A549 (cell line): Measurements from ENCODE around the gene LMNB1. TPM values are rescaled to one million over a fixed set of nuclear protein-coding genes. Genes with fewer than 3 reads are reported as not detected.

Experiments used
- ATAC-seq, 2 experiments: fragments of 200-7000 bp in 1 of 2; fragments of >200 bp in 1 of 2; cut with Nextera tagmentation in 1 of 2; cut with Tn5 transposase in 1 of 2; 3 replicates each; pipeline versions ENCODE4 v1.8.0 to v1.9.1; 2018 to 2020; ENCODE audit warnings: mild to moderate bottlenecking in 1 of 2, moderate library complexity in 1 of 2
- CTCF ChIA-PET: fragments of 300-600 bp; sonication (Branson Sonifier 250); formaldehyde crosslinking; extraction: SDS; loops from one replicate; lab custom pipeline; 2021; ENCODE audit warnings: antibody characterized with exemption, inconsistent platforms; lab: Yijun Ruan, JAX
- POLR2A ChIA-PET: fragments of 350-600 bp; formaldehyde crosslinking; extraction: SDS; loops from one replicate; lab custom pipeline; 2021; ENCODE audit warnings: antibody characterized with exemption, inconsistent platforms; lab: Yijun Ruan, JAX
- DNase-seq, 2 experiments: peaks; one replicate each; pipeline versions ENCODE4 v3.0.0 to v3.0.0-alpha.2; 2011 to 2016; ENCODE audit warnings: low read depth in 1 of 2, low spot score in 1 of 2
- FAIRE-seq: peaks from 2 replicates; lab custom pipeline; 2011; peaks lifted over from hg19 to GRCh38; lab: Jason Lieb, UNC
- H3K27ac ChIP-seq, 2 experiments: fragments of >200 bp; sonication (Bioruptor Twin); formaldehyde crosslinking; 3 replicates each; pipeline ENCODE4 v1.5.1; 2016 to 2017
- H3K4me1 ChIP-seq: fragments of >200 bp; sonication (Bioruptor Twin); formaldehyde crosslinking; 3 replicates; pipeline ENCODE4 v1.6.1; 2016
- H3K4me2 ChIP-seq: fragments of >200 bp; sonication (Bioruptor Twin); formaldehyde crosslinking; 3 replicates; pipeline ENCODE4 v1.6.1; 2016
- H3K4me3 ChIP-seq: fragments of >200 bp; sonication (Bioruptor Twin); formaldehyde crosslinking; 3 replicates; pipeline ENCODE4 v1.5.1; 2016
- H3K9me3 ChIP-seq: fragments of >200 bp; sonication (Bioruptor Twin); formaldehyde crosslinking; 3 replicates; pipeline ENCODE4 v1.6.1; 2016
- CBX2 ChIP-seq: fragments of 200-600 bp; sonication (generic); IDR thresholded peaks from 2 replicates; pipeline ENCODE4 v1.6.1; 2016; ENCODE audit warnings: low read depth, mild to moderate bottlenecking, borderline replicate concordance
- CBX8 ChIP-seq: fragments of 200-600 bp; sonication (generic); IDR thresholded peaks from 2 replicates; pipeline ENCODE4 v1.6.1; 2016
- CEBPB ChIP-seq, 2 experiments: fragments of >200 bp in 1 of 2; sonication (Bioruptor Twin) in 1 of 2; formaldehyde crosslinking in 1 of 2; IDR thresholded peaks; 2 replicates each; pipeline ENCODE4 v1.6.1; 2012 to 2016
- CHD4 ChIP-seq: fragments of 200-600 bp; sonication (generic); IDR thresholded peaks from 2 replicates; pipeline ENCODE4 v1.6.1; 2016; ENCODE audit warnings: antibody characterized with exemption, mild to moderate bottlenecking, borderline replicate concordance
- EHMT2 ChIP-seq: fragments of 200-600 bp; sonication (generic); IDR thresholded peaks from 2 replicates; pipeline ENCODE4 v1.6.1; 2016; ENCODE audit warnings: antibody characterized with exemption, low read depth, mild to moderate bottlenecking, moderate library complexity
- EP300 ChIP-seq, 2 experiments: fragments of >200 bp; sonication (Bioruptor Twin); formaldehyde crosslinking; IDR thresholded peaks; 2 replicates in 1 of 2; 3 replicates in 1 of 2; pipeline ENCODE4 v1.6.1; 2016 to 2017
- FOSL2 ChIP-seq, 2 experiments: fragments of 450-650 bp in 1 of 2; fragments of >200 bp in 1 of 2; sonication (Bioruptor Twin) in 1 of 2; formaldehyde crosslinking; IDR thresholded peaks; 2 replicates each; pipeline versions ENCODE4 v1.5.0 to v1.6.1; 2016 to 2020; ENCODE audit warnings: mild to moderate bottlenecking in 1 of 2, moderate library complexity in 1 of 2
- FOXS1 ChIP-seq: fragments of 250-450 bp; sonication (Bioruptor Pico); IDR thresholded peaks from 2 replicates; pipeline ENCODE4 v1.5.0; 2020; ENCODE audit warnings: mild to moderate bottlenecking, moderate library complexity
- HDAC2 ChIP-seq: fragments of 200-600 bp; sonication (generic); IDR thresholded peaks from 2 replicates; pipeline ENCODE4 v1.6.1; 2016
- JUN ChIP-seq, 2 experiments: fragments of >200 bp; sonication (Bioruptor Twin); formaldehyde crosslinking; IDR thresholded peaks; 2 replicates in 1 of 2; 3 replicates in 1 of 2; pipeline ENCODE4 v1.6.1; 2016 to 2017
- KDM1A ChIP-seq: fragments of 200-600 bp; sonication (generic); IDR thresholded peaks from 2 replicates; pipeline ENCODE4 v1.6.1; 2016; ENCODE audit warnings: low read depth, mild to moderate bottlenecking
- KDM5A ChIP-seq: fragments of 200-600 bp; sonication (generic); IDR thresholded peaks from 2 replicates; pipeline ENCODE4 v1.6.1; 2016; ENCODE audit warnings: antibody characterized with exemption, mild to moderate bottlenecking
- MAFK ChIP-seq: fragments of 450-650 bp; IDR thresholded peaks from 2 replicates; pipeline ENCODE4 v1.6.1; 2014; ENCODE audit not compliant: partially characterized antibody
- MAZ ChIP-seq: fragments of 150-350 bp; IDR thresholded peaks from 2 replicates; pipeline ENCODE4 v1.6.1; 2014; ENCODE audit warnings: antibody characterized with exemption, low read depth, low read length, borderline replicate concordance
- NFE2L2 ChIP-seq: fragments of 150-350 bp; conservative IDR thresholded peaks from 2 replicates; pipeline ENCODE4 v1.6.1; 2014; ENCODE audit warnings: low read length
- PHF8 ChIP-seq: fragments of 200-600 bp; sonication (generic); IDR thresholded peaks from 2 replicates; pipeline ENCODE4 v1.6.1; 2016; ENCODE audit warnings: low read depth, mild to moderate bottlenecking, antibody characterized with exemption, moderate library complexity, borderline replicate concordance
- POLR2A ChIP-seq: IDR thresholded peaks from 2 replicates; pipeline ENCODE4 v1.6.1; 2012; ENCODE audit warnings: mild to moderate bottlenecking, low read length
- RARB ChIP-seq: fragments of 250-450 bp; sonication (Bioruptor Pico); IDR thresholded peaks from 2 replicates; pipeline ENCODE4 v1.8.0; 2021; ENCODE audit warnings: mild to moderate bottlenecking, moderate library complexity
- RCOR1 ChIP-seq: fragments of 150-350 bp; IDR thresholded peaks from 2 replicates; pipeline ENCODE4 v1.6.1; 2014; ENCODE audit warnings: antibody characterized with exemption, low read length, low read depth
- RFX5 ChIP-seq: fragments of 450-650 bp; IDR thresholded peaks from 2 replicates; pipeline ENCODE4 v1.7.1; 2014; ENCODE audit warnings: antibody characterized with exemption, mild to moderate bottlenecking, moderate library complexity
- SREBF2 ChIP-seq: fragments of 450-650 bp; IDR thresholded peaks from 2 replicates; pipeline ENCODE4 v1.6.1; 2014; ENCODE audit warnings: mild to moderate bottlenecking, moderate library complexity
- TP53 ChIP-seq: fragments of 250-450 bp; sonication (Bioruptor Pico); IDR thresholded peaks from 2 replicates; pipeline ENCODE4 v1.5.0; 2021; ENCODE audit warnings: mild to moderate bottlenecking, moderate library complexity
- ZC3H11A ChIP-seq: fragments of 450-650 bp; IDR thresholded peaks from 2 replicates; pipeline ENCODE4 v1.6.1; 2014; ENCODE audit warnings: antibody characterized with exemption, mild to moderate bottlenecking
- ZFP36 ChIP-seq: fragments of 450-650 bp; IDR thresholded peaks from 2 replicates; pipeline ENCODE4 v1.6.1; 2014; ENCODE audit warnings: borderline replicate concordance; ENCODE audit not compliant: partially characterized antibody
- ZNF302 ChIP-seq: fragments of 250-450 bp; sonication (Bioruptor Pico); IDR thresholded peaks from 2 replicates; pipeline ENCODE4 v1.9.0; 2021; ENCODE audit warnings: inconsistent platforms, mild to moderate bottlenecking, moderate library complexity
- ZSCAN20 ChIP-seq: fragments of 250-450 bp; sonication (Bioruptor Pico); IDR thresholded peaks from 2 replicates; pipeline ENCODE4 v1.8.0; 2022; ENCODE audit warnings: mild to moderate bottlenecking, moderate library complexity
- WGBS: methylation state at CpG from one replicate; pipeline ENCODE4 v1.1.6; 2017; ENCODE audit errors: missing lambda C conversion rate; 5-methylcytosine and 5-hydroxymethylcytosine counted together
- polyA plus RNA-seq, 4 experiments: library from polyadenylated mRNA; depleted of rRNA in 3 of 4; stranded (reverse); fragments of >200 nt; fragmentation: RNase III in 1 of 4; extraction: RNeasy Plus Mini Kit Qiagen cat#74134 plus additional on column Dnase treatment in 1 of 4; gene quantifications; 2 replicates in 3 of 4; 3 replicates in 1 of 4; pipeline ENCODE4 v1.2.3, GENCODE V29; 2011 to 2017
- TF ChIP-seq, protein P1 (sequence below): IDR thresholded peaks from 2 replicates; pipeline ENCODE4 v1.6.1; 2012
- TF ChIP-seq, protein P2 (sequence below): fragments of 150-350 bp; IDR thresholded peaks from 2 replicates; pipeline ENCODE4 v1.6.1; 2014; ENCODE audit warnings: low read depth, mild to moderate bottlenecking, low read length
- TF ChIP-seq, protein P3 (sequence below): fragments of 450-650 bp; IDR thresholded peaks from 2 replicates; pipeline ENCODE4 v1.6.1; 2014; ENCODE audit warnings: antibody characterized with exemption

The LMNB1 gene
- polyA plus RNA-seq, 2 of the 4 experiments (the other 2 are of a cell fraction): 45.9 to 55.6 TPM

DNA sequence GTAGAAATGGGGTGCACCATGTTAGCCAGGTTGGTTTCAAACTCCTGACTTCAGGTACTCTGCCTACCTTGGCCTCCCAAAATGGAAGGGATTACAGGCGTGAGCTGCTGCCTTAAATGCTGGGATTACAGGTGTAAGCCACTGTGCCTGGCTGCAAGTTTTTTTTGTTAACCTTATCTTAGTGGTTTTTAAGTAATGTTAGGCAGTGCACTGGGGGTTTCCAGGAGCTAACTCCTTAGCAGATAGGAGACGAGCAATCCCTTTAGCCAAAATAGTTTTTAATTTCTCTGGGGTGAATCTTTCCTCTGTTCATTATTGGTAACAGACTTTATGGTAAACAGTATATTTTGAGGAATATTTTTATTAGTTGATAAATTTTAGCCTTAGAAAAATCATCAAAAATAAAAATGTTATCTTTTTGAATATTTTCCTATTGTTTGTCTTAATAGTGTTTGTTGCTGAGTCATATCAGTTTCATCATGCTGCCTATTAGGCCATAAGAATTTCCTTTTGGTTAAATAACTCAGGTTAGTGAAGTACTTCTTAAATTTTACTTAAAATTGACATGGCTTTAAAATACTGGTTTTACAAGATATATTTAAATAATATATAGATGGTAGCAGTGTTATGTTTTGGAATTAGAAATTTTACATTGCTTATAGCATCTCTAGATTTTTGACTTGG is 37.9 kb downstream of the LMNB1 start:
- Histone ChIP-seq H3K27ac (peak overlapping the region; percentile 75 to 88), H3K4me3 (no peak overlapping the region), H3K4me1 (peaks cover 19% of the 10 kb centered on the region), H3K9me3 (no peaks in the 10 kb centered on the region), H3K4me2 (peak overlapping the region; percentile 40)
- TF ChIP-seq NFE2L2 (0 out of 2 replicates have a peak, but pooled peaks have one; percentile 19), ZFP36 (no peak), FOSL2 (IDR thresholded peaks at IDR 0.05) (no peak), FOSL2 (CRISPR knock-in tag; IDR thresholded peaks at IDR 0.05) (peak; percentile 49), CEBPB (IDR thresholded peaks at IDR 0.05) (peak in 1 of 2 experiments; percentile 59; a peak in 1 of 4 replicates), MAFK (peak; percentile 68), ZC3H11A (no peak), TP53 (CRISPR knock-in tag) (no peak)
- POLR2A ChIA-PET: no interaction called here
- DNase-seq: peak in 1 of 2 experiments; percentile 13
- no peak for FAIRE-seq
- WGBS: 68% methylated on average over 2 of the region's 2 CpGs
- ATAC-seq: no peak; a peak in 1 of 6 replicates
- CTCF ChIA-PET: interaction anchor here (0.5 to 0.7 kb wide), 2 partner anchors 12 to 58 kb away, joined by 3 to 4 read pairs; no protein-coding TSS in a partner anchor

DNA sequence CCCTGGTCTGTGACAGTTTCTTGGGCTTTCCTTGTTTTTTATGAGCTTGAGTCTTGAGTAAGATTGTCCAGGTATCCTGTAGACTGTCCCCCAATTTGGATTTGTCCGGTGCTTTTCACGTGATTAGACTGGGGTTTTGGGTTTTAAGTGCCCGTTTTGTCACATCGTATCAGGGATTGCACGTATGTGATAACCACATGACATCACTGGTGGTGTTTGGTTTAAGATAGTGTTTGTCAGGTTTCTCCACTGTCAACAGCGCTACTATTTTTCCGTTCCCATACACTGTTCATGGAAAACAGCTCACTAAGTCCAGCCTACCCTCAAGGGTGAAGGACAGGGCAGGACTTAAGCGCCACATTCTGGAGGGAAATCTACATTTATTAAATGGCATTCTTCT is 39.7 kb downstream of the LMNB1 start:
- POLR2A ChIA-PET: no interaction called here
- TF ChIP-seq FOSL2 (IDR thresholded peaks at IDR 0.05) (no peak), FOSL2 (CRISPR knock-in tag; IDR thresholded peaks at IDR 0.05) (no peak), FOXS1 (CRISPR knock-in tag) (no peak), ZC3H11A (no peak), CHD4 (no peak), RFX5 (no peak), RCOR1 (no peak), PHF8 (no peak), MAZ (no peak), RARB (CRISPR knock-in tag) (no peak)
- TF ChIP-seq, protein P1, sequence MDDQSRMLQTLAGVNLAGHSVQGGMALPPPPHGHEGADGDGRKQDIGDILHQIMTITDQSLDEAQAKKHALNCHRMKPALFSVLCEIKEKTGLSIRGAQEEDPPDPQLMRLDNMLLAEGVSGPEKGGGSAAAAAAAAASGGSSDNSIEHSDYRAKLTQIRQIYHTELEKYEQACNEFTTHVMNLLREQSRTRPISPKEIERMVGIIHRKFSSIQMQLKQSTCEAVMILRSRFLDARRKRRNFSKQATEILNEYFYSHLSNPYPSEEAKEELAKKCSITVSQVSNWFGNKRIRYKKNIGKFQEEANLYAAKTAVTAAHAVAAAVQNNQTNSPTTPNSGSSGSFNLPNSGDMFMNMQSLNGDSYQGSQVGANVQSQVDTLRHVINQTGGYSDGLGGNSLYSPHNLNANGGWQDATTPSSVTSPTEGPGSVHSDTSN: no peak
- Histone ChIP-seq H3K4me2 (no peak overlapping the region), H3K4me1 (peaks cover 13% of the 10 kb centered on the region), H3K27ac (no peak overlapping the region), H3K4me3 (no peak overlapping the region), H3K9me3 (no peaks in the 10 kb centered on the region)
- no peak for DNase-seq
- WGBS: 97% methylated on average over 8 of the region's 8 CpGs
- no peak for ATAC-seq
- CTCF ChIA-PET: interaction anchor here (1.5 kb wide), 1 partner anchor 159 kb away, joined by 3 read pairs; no protein-coding TSS in a partner anchor
- no peak for FAIRE-seq

DNA sequence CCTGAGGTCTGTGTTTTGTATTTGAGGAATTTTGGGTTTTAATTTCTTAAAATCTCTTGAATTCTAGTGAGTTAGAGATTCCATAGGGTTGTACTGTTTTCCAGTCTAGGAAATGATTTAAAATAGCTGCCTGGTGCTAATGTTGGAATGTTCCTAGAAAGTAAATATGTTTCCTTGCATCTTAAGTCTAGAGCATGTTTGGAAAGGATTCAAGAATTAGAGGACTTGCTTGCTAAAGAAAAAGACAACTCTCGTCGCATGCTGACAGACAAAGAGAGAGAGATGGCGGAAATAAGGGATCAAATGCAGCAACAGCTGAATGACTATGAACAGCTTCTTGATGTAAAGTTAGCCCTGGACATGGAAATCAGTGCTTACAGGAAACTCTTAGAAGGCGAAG is 41.8 kb downstream of the LMNB1 start:
- CTCF ChIA-PET: interaction anchor here (1.4 kb wide), 1 partner anchor 13 kb away, joined by 3 read pairs; no protein-coding TSS in a partner anchor

More for the DNA sequence above, 41.8 kb downstream of the LMNB1 start:
- WGBS: 96% methylated on average over 4 of the region's 4 CpGs
- ATAC-seq: no peak
- no peak overlapping the region for H3K27ac ChIP-seq
- no peak for TF ChIP-seq ZSCAN20
- no peak for TF ChIP-seq HDAC2
- no peak for TF ChIP-seq MAFK
- TF ChIP-seq FOSL2 (IDR thresholded peaks at IDR 0.05): no peak
- no peak for TF ChIP-seq FOSL2 (CRISPR knock-in tag; IDR thresholded peaks at IDR 0.05)
- no peak for TF ChIP-seq ZNF302
- TF ChIP-seq EHMT2: no peak
- TF ChIP-seq JUN (IDR thresholded peaks at IDR 0.05): no peak
- no peak for TF ChIP-seq KDM1A
- TF ChIP-seq POLR2A: no peak
- TF ChIP-seq, protein P2, sequence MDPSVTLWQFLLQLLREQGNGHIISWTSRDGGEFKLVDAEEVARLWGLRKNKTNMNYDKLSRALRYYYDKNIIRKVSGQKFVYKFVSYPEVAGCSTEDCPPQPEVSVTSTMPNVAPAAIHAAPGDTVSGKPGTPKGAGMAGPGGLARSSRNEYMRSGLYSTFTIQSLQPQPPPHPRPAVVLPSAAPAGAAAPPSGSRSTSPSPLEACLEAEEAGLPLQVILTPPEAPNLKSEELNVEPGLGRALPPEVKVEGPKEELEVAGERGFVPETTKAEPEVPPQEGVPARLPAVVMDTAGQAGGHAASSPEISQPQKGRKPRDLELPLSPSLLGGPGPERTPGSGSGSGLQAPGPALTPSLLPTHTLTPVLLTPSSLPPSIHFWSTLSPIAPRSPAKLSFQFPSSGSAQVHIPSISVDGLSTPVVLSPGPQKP: no peak
- TF ChIP-seq CBX8: no peak
- TF ChIP-seq SREBF2: no peak
- no peak for TF ChIP-seq MAZ
- TF ChIP-seq, protein P3, sequence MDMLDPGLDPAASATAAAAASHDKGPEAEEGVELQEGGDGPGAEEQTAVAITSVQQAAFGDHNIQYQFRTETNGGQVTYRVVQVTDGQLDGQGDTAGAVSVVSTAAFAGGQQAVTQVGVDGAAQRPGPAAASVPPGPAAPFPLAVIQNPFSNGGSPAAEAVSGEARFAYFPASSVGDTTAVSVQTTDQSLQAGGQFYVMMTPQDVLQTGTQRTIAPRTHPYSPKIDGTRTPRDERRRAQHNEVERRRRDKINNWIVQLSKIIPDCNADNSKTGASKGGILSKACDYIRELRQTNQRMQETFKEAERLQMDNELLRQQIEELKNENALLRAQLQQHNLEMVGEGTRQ: no peak
- no peak for TF ChIP-seq CBX2
- no peak for TF ChIP-seq KDM5A
- TF ChIP-seq RARB (CRISPR knock-in tag): no peak
- no peak for TF ChIP-seq EP300 (IDR thresholded peaks at IDR 0.05)
- H3K4me1 ChIP-seq: peaks cover 13% of the 10 kb centered on the region
- POLR2A ChIA-PET: no interaction called here
- H3K4me3 ChIP-seq: no peak overlapping the region
- no peak for DNase-seq
- no peaks in the 10 kb centered on the region for H3K9me3 ChIP-seq
- no peak overlapping the region for H3K4me2 ChIP-seq
- FAIRE-seq: no peak
